Dermis blood vessel endothelial cell (primary cell): Measurements from ENCODE around the gene ATE1. TPM values are rescaled to one million over a fixed set of nuclear protein-coding genes. Genes with fewer than 3 reads are reported as not detected.
"Not testable (repeated sequence)": the region's sequence is repeated elsewhere in the genome, so short reads cannot be mapped to it uniquely, and the experiment has no call there.

Experiments
- DNase-seq: peaks from one replicate; pipeline ENCODE4 v3.0.0; 2010
- total RNA-seq: library from RNA; depleted of rRNA; stranded (reverse); fragments of >200 nt; gene quantifications from 2 replicates; pipeline ENCODE4 v1.2.3, GENCODE V29; 2014

ATE1 gene
- 48.7 and 52.7 TPM in 2 replicates for total RNA-seq

- DNase-seq = peak; percentile 94
These were observed at the start of gene ATE1 for GRCh38 chr10:121927841-121928527. ATE1 (minus strand) TSS chr10:121928031; CDS start chr10:121927949, 82 bp downstream.

GRCh38 chr10:121976607-121977006, 48.8 kb upstream of the ATE1 start:
- no peak for DNase-seq

DNA sequence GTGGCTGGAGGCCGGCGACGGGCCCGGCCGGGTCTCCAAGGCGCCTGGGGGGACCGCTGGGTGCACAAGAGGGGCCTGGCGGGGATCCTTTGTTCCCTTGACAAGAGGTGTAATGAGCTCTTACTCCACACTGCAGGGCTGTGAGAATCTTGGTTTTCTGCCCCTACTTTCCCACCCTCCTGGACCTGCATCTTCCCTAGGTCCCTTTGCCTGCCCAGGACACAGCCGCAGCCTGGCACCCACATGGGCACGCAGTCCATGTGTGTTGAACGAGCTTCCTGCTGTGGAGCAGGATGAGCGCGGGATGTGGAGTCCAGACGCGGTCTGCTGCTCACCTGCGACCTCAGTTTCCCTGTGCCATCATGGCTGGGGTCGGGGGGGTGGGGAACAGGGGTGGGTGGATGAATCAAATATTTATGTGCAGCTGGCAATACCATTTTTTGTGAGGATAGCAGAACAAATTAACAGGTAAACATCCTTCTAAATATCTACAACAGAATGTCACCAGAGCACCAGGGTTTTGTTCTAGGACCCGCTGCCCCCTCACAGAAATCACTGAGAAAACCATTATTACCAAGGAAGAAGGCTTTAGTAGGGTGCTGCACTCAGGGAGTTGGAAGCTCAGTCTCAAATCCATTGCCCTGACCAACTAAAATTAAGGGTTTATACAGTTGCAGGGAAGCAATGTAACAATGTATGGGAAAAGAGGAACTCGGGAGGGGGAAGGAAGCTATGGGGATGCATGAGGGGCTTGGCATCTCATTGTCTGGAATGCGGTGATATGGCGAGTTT, 47.7 kb upstream of the ATE1 start:
- DNase-seq = no peak

- DNase-seq = peak; percentile 88
These were observed 46.9 kb upstream of the ATE1 start, which contains the start of gene NSMCE4A for GRCh38 chr10:121974535-121975294. NSMCE4A (minus strand) TSS chr10:121975217; CDS start chr10:121975165, 52 bp downstream.

DNA sequence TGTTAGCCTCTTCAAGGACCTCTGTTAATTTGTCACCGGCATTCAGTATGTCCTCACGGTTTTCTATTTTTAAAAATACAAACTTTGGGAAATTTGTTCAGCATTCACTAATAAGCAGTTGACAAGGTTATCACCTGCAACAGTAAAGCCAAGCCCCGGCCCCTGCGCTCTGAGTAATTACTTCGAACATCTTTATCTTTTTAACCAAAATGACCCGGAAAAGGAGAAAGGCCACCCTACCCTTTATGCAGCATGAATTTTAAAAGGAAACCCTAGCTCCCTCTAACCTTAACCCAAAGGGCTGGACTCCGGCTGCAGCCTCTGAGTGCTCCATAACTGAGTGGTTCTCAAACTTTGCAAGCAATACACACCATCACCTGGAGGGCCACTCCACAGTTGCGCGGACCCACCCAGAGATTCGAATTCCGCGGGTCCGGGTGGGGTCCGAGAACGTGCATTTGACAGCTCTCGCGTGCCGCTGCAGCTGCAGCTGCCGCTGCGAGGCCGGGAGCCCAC, 46.2 kb upstream of the ATE1 start:
- DNase-seq = no peak

GRCh38 chr10:121969086-121969485, 41.3 kb upstream of the ATE1 start:
- DNase-seq = not testable (repeated sequence)

GRCh38 chr10:121965996-121966395, 38.2 kb upstream of the ATE1 start:
- no peak for DNase-seq

DNA sequence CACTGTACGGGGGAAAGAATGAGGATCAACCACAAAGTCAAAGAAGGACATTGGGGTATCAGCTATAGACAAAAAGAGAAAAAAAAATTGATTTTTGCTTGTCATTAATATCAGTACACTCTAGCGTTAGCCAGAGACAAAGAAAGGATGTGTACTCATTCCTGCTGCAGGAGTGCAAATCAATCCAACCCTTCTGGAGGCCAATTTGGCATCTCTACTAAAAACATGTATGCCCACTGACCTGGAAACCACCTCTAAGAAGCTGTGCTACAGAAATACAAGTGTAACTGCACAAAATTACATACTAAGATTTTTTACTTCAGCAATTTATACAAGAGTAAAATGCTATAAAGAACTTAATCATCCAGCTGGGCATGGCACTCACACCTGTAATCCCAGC, 33.6 kb upstream of the ATE1 start:
- DNase-seq = peak; percentile 75

DNA sequence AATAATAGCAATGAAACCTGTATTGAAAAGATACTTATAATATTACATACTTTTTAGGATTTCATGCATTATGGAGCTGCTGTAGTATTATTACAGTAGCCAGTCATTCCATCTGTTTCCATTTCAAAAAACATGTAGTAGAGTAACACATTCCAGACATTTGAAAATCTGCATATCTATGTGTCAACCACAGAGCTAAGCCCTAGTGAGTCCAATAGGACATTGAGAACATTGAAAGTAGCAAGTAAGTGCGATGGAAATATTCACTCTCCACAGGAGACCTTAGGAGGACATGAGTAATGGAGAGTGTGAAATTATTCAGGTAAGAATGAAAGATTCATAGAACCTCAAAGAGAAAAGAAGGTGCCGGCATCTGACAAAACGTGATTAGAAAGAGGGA, 31.8 kb upstream of the ATE1 start:
- DNase-seq = no peak

DNA sequence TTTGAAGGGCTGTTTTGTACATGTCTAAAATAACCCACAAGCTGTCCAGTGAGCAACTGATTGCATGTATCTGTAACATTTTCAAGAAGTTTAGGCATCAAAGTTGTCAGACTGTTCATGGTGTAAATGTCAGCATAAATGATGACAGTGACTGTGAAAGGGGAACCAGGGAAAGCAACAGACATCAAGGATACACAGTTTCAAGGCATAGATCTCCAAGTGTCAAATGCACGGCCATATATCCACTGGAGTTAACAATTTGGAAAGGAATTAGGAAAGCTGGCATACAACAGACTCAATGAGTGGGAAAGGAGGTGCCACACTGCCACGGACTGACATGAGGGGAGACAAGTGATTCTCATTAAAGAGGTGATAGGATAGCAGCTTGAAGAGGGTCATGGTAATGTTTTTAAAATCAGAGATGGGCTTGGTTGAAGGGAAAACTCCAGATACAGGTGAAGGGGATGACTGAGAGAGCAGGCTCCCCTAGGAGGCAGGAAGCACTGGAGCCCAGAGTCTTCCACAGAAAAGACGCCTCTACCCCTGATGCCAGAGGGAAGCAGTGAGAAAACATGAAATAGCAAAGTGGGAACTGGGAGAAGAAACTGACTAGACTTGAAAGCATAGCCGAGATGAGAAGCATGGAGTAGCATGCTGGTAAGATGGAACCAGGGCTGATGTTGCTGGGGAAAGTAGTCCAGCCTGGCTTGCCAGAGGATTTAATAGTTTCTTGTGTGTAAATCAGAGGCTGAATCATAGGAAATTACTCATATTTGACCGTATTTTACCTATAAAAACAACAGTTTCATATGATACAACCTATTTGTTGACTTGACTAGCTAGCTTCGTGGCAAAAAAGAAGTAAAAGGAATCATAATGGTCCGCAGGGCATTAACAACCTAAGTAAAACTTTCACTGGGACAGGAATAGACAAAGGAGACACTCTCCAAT, 28.6 kb upstream of the ATE1 start:
- DNase-seq = peak; percentile 85

DNA sequence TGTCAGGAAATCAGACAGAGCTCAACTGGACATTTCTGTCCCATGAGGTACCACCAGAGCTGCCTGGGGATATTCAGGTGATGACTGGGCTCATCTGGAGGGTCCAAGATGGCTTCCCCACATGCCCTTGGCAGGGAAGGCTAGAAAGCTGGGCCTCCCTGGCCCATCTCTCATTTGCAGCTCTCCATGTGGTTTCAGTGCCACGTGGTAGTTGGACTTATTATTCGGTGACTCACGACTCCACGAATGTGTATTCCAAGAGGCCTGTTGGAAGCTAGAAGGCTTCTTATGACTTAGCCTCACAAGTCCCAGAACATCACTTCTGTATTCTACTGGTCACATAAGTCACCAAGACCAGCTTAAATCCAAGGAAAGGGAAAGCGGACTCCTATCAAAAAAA, 24.4 kb upstream of the ATE1 start:
- no peak for DNase-seq

DNA sequence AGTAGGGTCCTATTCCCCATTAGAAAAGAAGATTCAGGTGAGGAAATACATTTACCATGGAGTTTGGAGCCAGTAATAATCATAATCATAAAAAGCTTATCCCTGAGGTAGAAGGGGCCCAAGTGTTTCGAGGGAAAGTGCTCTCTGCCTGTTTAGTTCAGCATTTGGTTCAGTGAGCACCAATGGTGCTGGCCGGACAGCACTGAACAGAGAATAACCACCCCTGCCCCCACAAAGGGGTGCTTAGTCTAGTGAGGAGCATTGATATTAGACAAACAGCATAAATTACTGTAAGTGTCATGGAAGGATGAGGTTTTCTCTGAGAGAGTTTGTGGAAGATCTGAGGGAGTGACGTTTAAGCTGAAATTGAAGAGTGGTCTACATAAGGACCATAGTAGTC, 21.6 kb upstream of the ATE1 start:
- DNase-seq = no peak

DNA sequence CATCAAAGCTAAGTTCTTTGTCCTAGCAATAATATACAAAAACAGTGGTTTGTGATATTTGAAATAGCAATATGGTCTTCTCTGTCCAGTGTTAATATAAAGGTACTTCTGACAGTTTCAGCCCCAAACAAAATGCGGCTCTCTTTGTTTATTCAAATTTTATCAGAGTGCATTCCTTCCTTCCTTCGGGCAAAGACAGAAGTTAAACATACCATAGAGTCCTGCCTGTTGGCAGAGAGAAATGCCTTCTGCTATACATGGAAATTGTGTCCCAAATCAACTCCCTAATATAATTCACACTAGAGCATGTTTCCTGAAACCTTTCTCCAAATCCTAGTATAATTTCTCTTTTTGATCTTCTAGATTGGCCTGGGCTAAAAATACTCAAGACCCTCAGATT, 21.2 kb upstream of the ATE1 start:
- DNase-seq = no peak

DNA sequence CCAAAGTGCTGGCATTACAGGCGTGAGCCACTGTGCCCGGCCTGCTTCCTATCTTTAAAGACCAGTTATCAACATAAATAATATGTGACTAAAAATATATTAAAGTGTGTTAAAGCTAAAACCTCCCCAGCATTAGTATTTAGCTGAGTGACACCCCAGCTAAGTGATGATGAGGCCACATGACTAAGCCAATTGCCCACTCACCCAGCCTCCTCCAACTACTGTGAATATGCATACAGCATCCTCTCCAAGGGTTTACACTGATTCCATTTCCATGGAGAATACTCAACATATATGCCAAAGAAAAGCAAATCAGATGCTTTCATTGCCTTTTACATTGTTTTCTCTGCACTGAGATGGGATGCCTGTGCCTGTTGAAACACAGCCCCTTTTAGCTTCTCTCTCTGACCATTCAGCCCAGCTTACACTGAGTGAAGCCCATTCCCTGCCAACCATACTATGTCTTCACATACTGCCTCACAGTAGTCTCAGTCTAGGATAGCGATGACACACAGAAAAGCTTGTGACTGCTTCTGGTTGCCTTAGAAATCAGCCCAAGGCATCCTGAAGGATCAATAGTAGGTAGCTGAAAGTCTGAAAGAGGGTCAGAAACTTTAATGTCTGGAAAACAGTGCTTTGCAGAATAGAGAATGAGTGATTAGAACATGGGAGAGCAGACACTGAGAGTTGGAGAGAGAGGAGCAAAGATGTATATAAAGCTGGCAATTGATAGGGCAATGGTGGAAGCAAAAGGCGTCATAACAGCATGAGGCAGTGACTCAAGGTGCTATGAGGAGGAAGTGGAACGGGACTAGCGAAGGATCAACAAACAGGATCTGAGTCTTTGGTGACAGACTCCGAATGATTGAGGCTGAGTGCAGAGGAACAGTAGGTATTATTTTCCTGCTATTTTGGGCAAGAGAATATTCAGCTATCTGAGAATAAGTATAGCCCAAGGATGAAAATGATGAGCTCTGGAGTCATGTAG, 19.8 kb upstream of the ATE1 start:
- peak; percentile 56 for DNase-seq

- peak; percentile 97 for DNase-seq
These were observed 15.1 kb upstream of the ATE1 start for GRCh38 chr10:121942749-121943416.

DNA sequence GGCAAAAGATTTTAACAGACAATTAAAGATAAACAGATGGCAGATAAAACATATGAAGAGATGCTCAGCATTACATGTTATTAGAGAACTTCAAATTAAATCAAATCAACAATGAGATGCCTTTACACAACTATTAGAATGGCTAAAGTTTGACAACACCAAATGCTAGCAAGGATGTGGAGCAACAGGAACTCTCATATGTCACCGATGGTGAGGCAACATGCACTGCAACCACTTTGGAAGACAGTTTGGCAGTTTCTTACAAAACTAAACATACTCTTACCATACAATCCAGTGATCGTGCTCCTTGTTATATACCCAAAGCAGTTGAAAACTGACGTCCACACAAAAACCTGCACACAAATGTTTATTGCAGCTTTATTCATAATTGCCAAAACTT, 13.7 kb upstream of the ATE1 start:
- DNase-seq = no peak

DNA sequence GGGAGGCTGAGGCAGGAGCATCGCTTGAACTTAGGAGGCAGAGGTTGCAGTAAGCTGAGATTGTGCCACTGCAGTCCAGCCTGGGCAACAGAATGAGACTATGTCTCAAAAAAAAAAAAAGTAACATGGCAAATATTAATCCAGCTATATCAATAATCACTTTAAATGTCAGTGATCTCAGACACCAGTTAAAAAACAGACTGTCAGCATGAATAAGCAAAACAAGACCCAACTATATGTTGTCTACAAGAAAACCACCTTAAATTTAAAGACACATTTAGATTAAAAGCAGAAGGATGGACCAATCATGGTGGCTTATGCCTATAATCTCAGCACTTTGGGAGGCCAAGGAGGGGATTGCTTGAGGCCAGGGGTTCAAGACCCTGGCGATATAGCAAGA, 8.5 kb upstream of the ATE1 start:
- no peak for DNase-seq

DNA sequence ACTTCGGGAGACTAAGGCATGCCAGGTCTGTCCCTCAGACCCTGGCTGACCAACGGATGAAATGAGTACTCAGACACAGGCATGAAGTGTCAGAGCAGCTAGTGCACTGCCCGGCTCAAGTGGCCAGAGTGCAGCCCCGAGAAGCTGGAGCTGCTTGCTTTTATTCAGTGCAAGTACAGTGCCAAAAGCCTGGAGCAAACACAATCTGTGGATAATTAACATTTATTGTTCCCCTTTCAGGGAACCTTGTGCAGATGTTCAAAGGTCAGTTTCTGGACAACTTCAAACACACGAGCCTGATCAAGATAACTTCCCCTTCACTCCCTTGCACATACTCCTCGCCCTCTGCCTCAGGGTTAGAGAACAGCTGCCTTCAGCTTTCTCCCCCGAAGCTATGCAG, 7.9 kb upstream of the ATE1 start:
- DNase-seq = no peak

DNA sequence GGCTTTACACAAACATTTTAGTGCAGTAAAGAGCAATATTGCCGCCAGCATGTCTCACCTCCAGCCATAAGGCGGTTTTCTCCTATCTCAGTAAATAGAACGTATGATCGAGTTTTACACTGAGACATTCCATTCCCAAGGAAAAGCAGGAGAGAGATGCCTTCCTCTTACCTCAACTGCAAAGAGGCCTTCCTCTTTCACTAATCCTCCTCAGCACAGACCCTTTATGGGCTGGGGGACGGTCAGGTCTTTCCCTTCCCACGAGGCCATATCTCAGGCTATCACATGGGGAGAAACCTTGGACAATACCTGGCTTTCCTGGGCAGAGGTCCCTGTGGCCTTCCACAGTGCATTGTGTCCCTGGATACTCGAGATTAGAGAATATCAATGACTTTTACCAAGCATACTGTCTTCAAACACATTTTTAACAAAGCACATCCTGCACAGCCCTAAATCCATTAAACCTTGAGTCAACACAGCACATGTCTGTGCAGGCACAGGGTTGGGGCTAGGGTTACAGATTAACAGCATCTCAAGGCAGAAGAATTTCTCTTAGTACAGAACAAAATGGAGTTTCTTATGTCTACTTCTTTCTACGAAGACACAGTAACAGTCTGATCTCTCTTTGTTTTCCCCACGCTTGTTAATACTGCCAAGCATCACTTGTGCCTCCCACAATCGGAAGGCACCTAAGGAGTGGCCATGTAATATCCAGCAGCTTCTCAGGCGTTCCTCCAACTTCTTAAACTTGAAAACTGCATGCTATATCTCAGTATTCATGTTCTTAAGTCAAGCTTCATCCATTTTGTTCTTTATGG, 2.6 kb upstream of the ATE1 start:
- not testable (repeated sequence) for DNase-seq
